HepG2 (cell line): ENCODE data around the gene LIN28A.

Source experiments
- CHD2 ChIP-seq: IDR thresholded peaks from 2 replicates; pipeline ENCODE4 v1.6.1; 2011; ENCODE audit warnings: low read depth, low read length, improper control_type of control experiment
- IRF1 ChIP-seq: sonication (generic); formaldehyde crosslinking; IDR thresholded peaks from 2 replicates; pipeline ENCODE4 v1.4.0; 2020; ENCODE audit warnings: low read depth, mild to moderate bottlenecking, missing genetic modification reagents
- KDM5A ChIP-seq: fragments of 200-600 bp; sonication (generic); IDR thresholded peaks from 2 replicates; pipeline ENCODE4 v1.7.0; 2018; ENCODE audit warnings: antibody characterized with exemption, mild to moderate bottlenecking, low read length, borderline replicate concordance
- NCOR1 ChIP-seq: fragments of 200-600 bp; sonication (generic); IDR thresholded peaks from 2 replicates; pipeline ENCODE4 v1.7.0; 2017; ENCODE audit warnings: antibody characterized with exemption, low read length, borderline replicate concordance
- SIN3B ChIP-seq: fragments of 150-350 bp; IDR thresholded peaks from 2 replicates; pipeline ENCODE4 v1.6.1; 2014; ENCODE audit warnings: low read length
- USF2 ChIP-seq, 2 experiments: sonication (generic) in 1 of 2; formaldehyde crosslinking in 1 of 2; IDR thresholded peaks; 2 replicates each; pipeline versions ENCODE4 v1.5.1 to v1.6.1; 2011 to 2020; ENCODE audit warnings: borderline replicate concordance in 1 of 2, low read depth in 1 of 2, low read length in 1 of 2, mild to moderate bottlenecking in 1 of 2, missing genetic modification reagents in 1 of 2, moderate library complexity in 1 of 2
- ZBTB7A ChIP-seq: sonication (generic); formaldehyde crosslinking; IDR thresholded peaks from 2 replicates; pipeline ENCODE4 v1.8.0; 2022; ENCODE audit warnings: mild to moderate bottlenecking, missing genetic modification reagents
- ZNF597 ChIP-seq: sonication (generic); formaldehyde crosslinking; IDR thresholded peaks from 2 replicates; pipeline ENCODE4 v1.5.0; 2020; ENCODE audit warnings: missing genetic modification reagents

- TF ChIP-seq SIN3B: no peak
- no peak for TF ChIP-seq NCOR1
- TF ChIP-seq KDM5A: no peak
- no peak for TF ChIP-seq IRF1 (CRISPR knock-in tag)
- no peak for TF ChIP-seq ZBTB7A (CRISPR knock-in tag)
- no peak for TF ChIP-seq USF2 (IDR thresholded peaks at IDR 0.05; ENCODE audit: low read depth, low read length)
- TF ChIP-seq USF2 (CRISPR knock-in tag; IDR thresholded peaks at IDR 0.05; ENCODE audit: borderline replicate concordance): no peak
- no peak for TF ChIP-seq ZNF597 (CRISPR knock-in tag)
- no peak for TF ChIP-seq CHD2
These were observed 19.2 kb upstream of the LIN28A start for GRCh38 chr1:26391450-26391849.
